GM19193 (cell line): ENCODE data around the gene RAB6B.

Source experiments
- POLR2A ChIP-seq: IDR thresholded peaks from 4 replicates; pipeline ENCODE4 v1.6.1; 2011; ENCODE audit not compliant: insufficient read depth, insufficient read length; ENCODE audit errors: extremely low read depth

The RAB6B gene

DNA sequence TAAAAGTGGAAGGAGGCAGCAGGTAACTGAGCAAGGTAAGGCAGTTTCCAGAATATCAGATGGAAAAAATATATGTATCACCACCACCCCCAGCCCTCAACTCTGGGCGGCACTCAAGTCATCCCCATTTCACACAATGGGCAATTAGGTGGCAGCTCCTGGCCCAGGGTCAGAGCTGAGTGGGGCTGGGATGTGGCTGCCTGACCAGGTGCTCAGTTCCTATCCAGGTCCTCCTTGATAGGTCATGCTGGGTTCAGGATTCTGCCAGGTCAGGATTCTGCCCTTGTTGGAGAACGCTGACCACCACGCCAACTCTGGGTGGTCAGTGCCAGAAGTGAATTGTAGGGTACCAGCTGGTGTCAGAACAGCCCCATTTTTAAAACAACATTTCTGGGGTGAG is 29.5 kb downstream of the RAB6B start:
- TF ChIP-seq POLR2A = no peak

DNA sequence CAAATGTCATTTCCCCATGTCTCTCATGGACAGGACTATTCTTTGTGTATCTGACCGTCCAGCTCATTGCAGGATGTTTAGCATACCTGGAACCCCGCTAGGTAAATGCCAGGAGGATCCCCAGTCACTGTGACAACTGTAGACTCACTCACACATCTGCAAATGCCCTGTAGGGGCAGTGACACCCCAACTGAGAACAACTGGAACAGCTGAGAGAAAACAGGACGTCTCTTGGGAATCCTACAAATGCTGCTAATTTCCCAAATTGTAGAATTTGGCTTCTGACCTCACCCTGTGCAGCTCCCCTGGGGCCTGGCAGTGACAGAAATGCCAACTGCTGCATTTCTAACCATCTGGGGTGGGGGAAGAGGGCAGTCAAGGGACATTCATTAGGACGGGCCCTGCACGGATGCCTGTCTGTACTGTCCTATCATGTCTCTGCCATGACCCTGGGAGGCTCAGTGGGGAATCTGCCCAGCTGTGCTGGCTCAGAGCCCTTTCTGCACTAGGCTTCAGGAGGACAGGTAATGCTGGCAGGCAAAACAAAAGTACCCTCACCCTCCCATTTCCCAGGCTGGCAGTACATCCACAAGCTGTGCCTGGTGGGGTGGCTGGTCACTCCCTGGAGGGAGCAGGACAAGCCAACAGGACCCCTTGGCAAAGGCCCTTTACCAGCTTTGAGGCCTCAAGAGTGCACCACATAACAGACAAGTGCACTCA is 30.4 kb downstream of the RAB6B start:
- no peak for TF ChIP-seq POLR2A

DNA sequence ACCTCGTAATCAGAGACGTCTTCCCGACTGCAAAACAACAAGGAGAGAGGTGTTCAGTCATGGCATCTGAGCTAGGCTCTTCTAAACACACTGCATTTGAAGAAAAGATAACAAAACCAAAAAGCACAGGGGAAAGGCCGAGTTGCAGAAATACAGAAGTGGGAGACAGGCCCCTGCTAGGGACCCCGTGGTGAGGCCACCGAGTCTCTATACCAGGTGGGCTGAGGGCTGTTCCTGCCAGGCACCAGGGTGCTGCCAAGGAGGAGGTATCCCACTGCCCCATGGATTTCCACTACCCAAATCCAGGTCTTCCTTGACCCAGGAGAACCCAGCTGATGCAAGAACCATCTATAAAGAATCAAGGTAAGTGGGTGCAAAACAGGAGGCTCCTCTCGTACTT is 31.1 kb downstream of the RAB6B start:
- no peak for TF ChIP-seq POLR2A

DNA sequence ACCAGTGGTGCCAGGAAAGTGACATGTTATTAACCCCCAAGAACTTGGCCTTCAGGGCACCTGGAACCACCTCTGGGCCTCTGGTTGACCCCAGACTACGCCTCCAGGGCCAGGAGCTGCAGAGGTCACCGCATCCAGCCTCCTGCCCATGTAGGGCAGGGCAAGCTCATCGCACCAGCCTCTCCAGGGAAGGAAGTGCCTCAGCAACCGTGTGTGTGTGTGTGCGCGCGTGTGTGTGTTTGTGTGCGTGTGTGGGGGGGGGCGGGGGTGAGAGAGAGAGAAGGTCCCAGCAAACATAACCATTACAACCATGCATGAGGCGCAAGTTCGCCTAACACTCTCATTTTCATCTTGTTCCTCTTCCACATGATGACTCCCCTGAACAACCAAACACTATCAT is 31.8 kb downstream of the RAB6B start:
- no peak for TF ChIP-seq POLR2A

DNA sequence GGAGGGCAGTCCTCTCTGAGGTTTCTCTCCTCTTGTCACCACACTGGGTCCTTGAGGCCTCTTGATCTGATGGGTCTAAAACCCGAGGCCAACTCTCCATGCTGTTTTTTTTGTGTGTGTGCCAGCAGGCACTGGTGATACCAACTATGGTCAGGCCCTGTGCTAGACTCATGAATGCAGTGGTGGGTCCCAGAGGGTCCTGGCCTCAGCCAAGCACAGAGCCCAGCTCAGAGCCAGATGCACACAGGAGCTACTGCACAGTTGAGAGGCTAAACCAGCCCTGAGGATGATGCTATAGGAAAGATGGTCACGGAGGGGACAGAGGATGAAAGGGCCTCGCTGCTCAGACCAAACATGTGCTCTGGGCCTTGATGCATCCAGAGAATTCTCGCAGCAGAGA is 33.5 kb downstream of the RAB6B start:
- TF ChIP-seq POLR2A = no peak

DNA sequence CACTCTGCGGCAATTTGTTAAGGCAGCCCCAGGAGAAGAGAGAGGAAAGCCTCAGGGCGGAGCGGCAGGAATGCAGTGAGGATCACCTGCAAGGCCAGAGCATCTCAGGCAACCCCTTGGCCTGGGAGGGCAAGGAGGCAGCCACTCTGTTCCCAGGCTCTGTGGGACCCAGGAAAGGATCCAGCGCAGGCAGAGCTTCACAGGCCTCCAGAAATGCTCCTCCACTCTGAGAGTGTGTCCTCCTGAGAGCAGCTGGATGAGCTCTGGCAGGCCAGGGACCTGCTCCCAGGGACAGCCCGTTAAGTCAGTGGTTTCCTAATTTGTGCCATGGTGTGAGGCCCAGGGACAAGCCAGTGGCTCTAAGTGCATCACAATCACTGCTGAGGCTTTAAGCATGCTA is 35.2 kb downstream of the RAB6B start:
- TF ChIP-seq POLR2A = no peak

DNA sequence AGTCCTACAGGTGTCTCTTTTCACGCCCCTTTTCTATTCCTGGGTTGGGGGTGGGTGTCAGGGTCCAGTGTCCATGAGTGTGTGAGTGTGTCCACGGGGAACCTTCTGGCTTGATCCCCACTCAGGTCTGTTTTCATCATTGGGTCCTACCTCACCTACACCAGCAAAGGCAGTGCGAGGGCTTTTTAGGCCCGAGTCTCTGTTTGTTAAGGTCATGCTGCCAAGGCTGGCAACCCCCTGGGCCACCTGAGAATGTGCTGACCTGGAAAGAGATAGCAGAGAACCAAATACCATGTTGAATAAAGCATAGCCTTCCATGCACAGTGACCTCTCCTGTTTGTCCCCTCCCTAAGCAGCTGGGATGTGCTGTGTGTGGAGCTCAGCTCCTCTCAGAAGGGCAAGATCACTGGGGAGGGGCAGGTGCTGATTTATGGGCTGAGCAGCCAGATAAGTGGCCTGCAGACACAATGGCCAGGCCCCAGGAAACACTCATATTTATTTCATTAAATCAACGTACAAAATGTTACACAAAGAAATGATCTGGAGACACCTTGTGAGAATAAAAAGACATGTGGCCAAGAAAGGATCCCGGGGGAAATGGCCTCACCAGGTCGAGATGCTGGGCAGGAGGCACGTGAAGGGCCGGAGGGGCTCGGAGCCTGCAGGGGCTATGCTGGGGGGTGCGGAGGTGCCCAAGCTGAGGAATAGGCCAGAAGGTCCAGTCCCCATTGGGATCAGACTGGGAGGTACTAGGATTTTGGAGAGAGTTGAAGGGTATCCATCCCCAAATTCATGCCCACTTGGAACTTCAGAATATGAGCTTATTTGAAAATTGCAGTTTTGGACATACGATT is 36.1 kb downstream of the RAB6B start:
- no peak for TF ChIP-seq POLR2A

DNA sequence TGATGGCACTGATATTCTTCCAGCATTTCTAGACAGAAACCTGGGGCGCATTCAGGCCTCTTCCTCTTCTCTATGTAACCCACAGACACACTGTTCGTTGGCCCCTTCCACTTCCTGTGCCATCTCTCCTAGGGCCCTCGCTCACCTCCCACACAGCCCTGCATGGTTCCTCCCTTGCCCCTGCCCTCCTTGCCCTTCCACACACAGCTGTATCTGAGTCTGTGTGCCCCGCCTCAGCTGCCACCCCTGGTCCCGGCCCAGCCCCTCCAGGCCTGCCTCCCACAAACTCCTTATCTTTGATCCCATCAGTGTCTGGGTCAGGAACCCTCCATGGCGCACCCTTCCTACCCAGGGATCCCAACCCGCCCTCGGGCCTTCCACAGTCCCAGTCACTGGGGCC is 37.9 kb downstream of the RAB6B start:
- no peak for TF ChIP-seq POLR2A

DNA sequence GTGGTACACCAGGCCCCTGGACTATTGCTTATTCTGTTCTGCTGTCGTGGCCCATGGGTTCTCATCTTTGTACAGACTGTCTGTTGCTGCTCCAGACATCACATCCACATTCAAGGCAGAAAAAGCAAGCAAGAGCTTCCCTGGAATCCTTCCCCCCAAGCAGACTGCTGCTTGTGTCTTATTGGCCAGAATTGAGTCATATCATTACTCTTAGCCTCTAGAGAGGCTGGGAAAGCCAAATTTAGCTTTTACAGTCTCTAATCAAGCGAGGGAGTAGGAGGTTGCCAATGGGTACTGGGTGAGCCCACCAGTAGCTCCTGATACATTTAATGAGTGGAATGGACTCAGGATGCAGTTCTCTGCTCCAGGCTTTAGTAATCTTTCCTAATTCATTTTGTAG is 39.4 kb downstream of the RAB6B start:
- TF ChIP-seq POLR2A = no peak

DNA sequence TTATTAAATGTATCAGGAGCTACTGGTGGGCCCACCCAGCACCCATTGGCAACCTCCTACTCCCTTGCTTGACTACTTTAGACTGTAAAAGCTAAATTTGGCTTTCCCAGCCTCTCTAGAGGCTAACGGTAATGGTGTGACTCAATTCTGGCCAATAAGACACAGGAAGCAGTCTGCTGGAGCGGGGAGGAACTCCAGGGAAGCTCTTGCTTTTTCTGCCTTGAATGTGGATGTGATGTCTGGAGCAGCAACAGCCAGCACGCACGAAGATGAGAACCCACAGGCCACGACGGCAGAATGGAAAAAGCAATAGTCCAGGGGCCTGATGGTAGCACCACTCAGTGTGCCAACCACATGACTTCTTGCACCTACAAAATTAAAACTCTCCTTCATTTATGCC is 39.9 kb downstream of the RAB6B start:
- TF ChIP-seq POLR2A = no peak

DNA sequence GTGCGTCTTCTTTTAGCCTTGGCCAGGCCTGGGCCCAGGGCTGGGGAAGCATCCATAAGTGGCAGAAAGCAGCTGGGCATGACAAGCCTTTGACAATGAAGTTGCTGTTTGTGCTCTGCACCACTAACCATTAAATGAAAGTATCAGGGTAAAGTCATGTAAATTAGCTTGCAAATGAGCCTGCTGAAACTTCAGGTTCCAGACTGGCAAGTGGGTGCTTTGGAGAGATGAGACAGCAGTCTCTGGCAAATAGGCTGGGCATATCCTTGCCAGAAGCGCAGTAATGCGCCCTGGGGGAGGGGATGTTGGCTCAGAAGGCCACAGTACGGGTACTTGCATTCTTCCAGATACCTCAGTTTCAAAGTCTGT is 40.7 kb downstream of the RAB6B start:
- TF ChIP-seq POLR2A = no peak

DNA sequence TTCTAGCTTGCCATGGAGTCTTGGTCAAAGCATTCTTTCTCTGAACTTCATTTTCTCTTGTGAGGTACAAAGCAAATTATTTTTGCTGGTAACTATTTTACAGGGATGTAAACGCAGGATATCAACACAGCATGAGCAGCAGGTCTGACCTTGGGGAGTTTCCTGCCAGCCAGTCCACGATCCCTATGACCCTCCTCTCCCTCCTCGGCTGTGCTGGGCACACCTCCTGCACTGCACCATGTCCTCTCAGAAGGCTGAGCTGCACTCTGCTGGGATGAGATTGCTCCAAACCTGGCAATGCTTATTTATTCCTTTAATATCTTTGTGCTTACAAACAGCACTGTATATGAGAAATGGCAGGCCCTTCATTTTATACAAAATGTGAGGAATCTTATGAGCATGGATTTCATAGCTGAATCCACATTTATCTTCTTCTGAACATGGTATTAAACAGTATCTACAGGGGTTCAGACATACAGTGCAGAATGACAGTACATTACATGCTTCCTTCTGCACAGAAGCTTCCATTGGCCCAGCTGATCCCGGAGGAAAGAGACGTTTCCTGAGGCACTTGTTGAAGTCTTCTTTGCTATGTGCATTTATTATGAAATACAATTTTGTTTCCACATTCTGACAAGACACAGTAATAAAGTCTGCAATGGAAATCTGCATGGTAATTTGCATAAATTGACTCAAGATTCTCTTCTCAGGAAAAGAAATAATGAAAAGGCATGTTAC is 41.2 kb downstream of the RAB6B start:
- no peak for TF ChIP-seq POLR2A

DNA sequence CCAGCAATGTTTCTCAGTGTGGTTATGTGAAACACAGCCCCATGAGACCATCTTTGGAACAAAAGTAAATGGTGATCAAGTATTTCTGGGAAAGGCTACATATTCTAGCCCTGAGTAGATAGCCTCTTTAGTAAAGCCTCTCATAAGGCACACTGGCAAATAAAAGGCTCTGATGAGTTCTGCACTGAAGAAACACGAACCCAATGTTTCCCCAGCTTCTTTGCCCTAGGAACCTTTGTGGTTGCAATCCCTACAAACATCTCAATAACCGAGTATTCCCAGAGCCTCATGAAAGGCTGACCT is 41.8 kb downstream of the RAB6B start:
- no peak for TF ChIP-seq POLR2A

DNA sequence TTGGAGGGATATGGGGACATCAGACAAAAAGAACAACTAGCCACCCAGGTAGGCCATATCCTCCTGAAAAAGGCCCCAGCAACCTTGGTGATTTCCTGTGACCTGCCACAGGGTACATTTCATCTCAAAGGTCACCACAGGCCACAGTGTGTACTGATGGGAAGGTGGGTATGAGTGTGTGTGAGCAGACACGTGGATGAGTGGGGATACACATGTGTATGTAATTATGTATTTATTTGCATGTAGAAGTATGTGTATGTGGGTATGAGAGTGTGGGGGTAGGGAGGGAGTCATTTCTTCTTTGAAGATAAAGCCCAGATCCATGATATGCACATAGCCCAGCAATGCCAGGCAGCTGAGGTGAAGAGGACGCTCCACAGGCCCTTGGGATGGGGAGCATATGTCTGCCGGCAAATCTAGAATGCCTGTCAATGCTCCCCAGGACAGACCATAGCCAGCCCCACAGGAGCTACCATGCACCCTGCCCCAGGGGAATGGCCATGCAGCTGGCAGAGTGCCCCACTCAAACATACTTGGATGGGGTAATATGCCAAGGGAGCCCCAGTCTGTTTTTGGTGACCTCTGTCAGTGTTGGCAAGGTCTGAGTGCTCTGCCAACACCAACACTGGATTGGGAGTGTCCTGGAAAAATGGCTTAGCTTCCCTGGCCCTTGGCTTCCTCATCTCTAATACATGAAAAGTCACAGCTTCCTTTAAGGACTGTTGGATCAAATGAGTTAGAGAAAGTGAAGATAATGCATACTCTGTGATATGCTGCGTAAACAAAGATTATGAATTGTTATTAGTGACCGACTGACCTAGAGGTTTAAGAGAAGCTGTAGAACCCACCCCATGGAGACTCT is 42.4 kb downstream of the RAB6B start:
- TF ChIP-seq POLR2A = no peak

DNA sequence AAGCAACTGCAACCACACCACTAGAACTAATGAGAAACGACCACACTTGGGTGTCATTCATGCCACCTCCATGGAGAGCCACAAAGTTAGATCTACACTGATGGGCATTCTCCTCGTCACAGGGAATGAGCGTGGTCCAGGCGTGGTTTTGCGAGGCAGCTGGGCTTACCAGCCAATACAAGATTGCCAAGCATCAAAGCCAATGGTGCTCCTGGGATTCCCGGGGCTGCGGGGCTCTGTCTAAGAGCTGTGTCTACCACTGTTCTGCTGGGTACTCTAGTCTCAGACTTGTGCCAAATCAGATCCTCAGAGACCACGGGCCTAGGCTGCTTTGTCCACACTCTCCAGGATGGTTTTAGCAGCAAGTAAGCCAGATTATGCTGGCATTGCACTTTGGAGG is 43.8 kb downstream of the RAB6B start:
- no peak for TF ChIP-seq POLR2A
